ENCODE results near the gene LSM14A. TPM values are rescaled to one million over a fixed set of nuclear protein-coding genes. Genes with fewer than 3 reads are reported as not detected.

The LSM14A gene
- polyA plus RNA-seq, 2 of the 4 experiments (the other 2 are of a cell fraction) = 241 to 264 TPM

DNA sequence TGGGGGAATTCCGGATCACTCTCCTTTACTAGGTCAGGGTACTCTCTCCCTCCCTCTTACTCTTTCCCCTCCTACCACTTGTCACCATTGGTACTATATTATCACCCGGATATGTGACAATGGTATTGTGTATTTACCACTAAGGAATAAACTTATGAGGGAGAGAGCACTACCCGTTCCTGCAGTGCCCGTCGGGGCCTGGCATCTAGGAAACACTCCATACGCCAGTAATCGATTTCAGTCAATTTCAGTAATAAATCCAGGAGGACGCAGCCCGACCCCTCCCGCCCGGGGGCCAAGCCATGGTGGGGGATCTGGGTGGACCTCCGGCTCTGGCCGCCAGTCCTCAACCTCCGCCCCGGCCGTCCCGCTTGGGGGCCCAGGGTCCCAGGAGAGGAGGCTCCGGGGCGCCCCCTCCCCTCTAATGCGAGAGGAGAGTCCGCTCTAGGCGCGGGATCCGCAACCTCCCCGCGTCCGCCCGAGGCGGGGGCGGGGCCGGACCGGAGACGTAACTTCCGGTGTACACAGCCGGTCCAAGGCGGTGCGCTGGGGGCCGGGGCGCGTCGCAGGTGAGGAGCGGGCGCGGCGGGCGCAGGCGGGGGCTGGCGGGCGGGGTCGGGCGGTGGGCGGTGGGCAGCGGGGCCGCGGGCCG lies 81.9 kb downstream of the LSM14A start, which contains the start of gene GARRE1 (continued):
- peak; percentile 85 to 91; a peak in 3 of 5 replicates for TF ChIP-seq JUN (IDR thresholded peaks at IDR 0.05)
- no peak for TF ChIP-seq RCOR1 (IDR thresholded peaks at IDR 0.05; ENCODE audit: low read depth, low read length)
- peak; percentile 11; the same call in 1 of the 2 replicates for TF ChIP-seq MAZ (IDR thresholded peaks at IDR 0.05; ENCODE audit: borderline replicate concordance, low read depth, low read length)
- TF ChIP-seq, protein P1, sequence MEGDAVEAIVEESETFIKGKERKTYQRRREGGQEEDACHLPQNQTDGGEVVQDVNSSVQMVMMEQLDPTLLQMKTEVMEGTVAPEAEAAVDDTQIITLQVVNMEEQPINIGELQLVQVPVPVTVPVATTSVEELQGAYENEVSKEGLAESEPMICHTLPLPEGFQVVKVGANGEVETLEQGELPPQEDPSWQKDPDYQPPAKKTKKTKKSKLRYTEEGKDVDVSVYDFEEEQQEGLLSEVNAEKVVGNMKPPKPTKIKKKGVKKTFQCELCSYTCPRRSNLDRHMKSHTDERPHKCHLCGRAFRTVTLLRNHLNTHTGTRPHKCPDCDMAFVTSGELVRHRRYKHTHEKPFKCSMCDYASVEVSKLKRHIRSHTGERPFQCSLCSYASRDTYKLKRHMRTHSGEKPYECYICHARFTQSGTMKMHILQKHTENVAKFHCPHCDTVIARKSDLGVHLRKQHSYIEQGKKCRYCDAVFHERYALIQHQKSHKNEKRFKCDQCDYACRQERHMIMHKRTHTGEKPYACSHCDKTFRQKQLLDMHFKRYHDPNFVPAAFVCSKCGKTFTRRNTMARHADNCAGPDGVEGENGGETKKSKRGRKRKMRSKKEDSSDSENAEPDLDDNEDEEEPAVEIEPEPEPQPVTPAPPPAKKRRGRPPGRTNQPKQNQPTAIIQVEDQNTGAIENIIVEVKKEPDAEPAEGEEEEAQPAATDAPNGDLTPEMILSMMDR (IDR thresholded peaks at IDR 0.05) = 0 out of 3 replicates have a peak, but pooled peaks have one; percentile 15
- no peak for TF ChIP-seq HOXB13 (CRISPR knock-in tag; IDR thresholded peaks at IDR 0.05; ENCODE audit: low read depth)
- TF ChIP-seq FOXS1 (CRISPR knock-in tag; IDR thresholded peaks at IDR 0.05) = no peak
- TF ChIP-seq, protein P2, sequence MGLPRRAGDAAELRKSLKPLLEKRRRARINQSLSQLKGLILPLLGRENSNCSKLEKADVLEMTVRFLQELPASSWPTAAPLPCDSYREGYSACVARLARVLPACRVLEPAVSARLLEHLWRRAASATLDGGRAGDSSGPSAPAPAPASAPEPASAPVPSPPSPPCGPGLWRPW (IDR thresholded peaks at IDR 0.05) = no peak
- TF ChIP-seq SMC3 (IDR thresholded peaks at IDR 0.05) = 0 out of 3 replicates have a peak, but pooled peaks have one; percentile 13
- TF ChIP-seq ESRRA (IDR thresholded peaks at IDR 0.05; ENCODE audit: borderline replicate concordance, low read length) = no peak
- TF ChIP-seq, protein P3, sequence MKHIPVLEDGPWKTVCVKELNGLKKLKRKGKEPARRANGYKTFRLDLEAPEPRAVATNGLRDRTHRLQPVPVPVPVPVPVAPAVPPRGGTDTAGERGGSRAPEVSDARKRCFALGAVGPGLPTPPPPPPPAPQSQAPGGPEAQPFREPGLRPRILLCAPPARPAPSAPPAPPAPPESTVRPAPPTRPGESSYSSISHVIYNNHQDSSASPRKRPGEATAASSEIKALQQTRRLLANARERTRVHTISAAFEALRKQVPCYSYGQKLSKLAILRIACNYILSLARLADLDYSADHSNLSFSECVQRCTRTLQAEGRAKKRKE (CRISPR knock-in tag; IDR thresholded peaks at IDR 0.05; ENCODE audit: low read depth) = no peak
- TF ChIP-seq, protein P4, sequence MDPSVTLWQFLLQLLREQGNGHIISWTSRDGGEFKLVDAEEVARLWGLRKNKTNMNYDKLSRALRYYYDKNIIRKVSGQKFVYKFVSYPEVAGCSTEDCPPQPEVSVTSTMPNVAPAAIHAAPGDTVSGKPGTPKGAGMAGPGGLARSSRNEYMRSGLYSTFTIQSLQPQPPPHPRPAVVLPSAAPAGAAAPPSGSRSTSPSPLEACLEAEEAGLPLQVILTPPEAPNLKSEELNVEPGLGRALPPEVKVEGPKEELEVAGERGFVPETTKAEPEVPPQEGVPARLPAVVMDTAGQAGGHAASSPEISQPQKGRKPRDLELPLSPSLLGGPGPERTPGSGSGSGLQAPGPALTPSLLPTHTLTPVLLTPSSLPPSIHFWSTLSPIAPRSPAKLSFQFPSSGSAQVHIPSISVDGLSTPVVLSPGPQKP (IDR thresholded peaks at IDR 0.05; ENCODE audit: low read depth, low read length) = no peak
- no peak for TF ChIP-seq NFE2L2 (conservative IDR thresholded peaks at IDR 0.05; ENCODE audit: low read length)
- peak; percentile 29; the same call in 1 of the 2 replicates for TF ChIP-seq GATA3 (IDR thresholded peaks at IDR 0.05; ENCODE audit: borderline replicate concordance)
- TF ChIP-seq TFCP2L1 (CRISPR knock-in tag; IDR thresholded peaks at IDR 0.05) = no peak
- no peak for TF ChIP-seq RNF2 (IDR thresholded peaks at IDR 0.05; ENCODE audit: borderline replicate concordance, low read depth)
- no peak for TF ChIP-seq ZC3H11A (IDR thresholded peaks at IDR 0.05)
- TF ChIP-seq NPAS2 (CRISPR knock-in tag; IDR thresholded peaks at IDR 0.05; ENCODE audit: borderline replicate concordance) = no peak
- TF ChIP-seq CHD4 (IDR thresholded peaks at IDR 0.05; ENCODE audit: borderline replicate concordance) = no peak
- no peak for TF ChIP-seq ZSCAN20 (CRISPR knock-in tag; IDR thresholded peaks at IDR 0.05)

DNA sequence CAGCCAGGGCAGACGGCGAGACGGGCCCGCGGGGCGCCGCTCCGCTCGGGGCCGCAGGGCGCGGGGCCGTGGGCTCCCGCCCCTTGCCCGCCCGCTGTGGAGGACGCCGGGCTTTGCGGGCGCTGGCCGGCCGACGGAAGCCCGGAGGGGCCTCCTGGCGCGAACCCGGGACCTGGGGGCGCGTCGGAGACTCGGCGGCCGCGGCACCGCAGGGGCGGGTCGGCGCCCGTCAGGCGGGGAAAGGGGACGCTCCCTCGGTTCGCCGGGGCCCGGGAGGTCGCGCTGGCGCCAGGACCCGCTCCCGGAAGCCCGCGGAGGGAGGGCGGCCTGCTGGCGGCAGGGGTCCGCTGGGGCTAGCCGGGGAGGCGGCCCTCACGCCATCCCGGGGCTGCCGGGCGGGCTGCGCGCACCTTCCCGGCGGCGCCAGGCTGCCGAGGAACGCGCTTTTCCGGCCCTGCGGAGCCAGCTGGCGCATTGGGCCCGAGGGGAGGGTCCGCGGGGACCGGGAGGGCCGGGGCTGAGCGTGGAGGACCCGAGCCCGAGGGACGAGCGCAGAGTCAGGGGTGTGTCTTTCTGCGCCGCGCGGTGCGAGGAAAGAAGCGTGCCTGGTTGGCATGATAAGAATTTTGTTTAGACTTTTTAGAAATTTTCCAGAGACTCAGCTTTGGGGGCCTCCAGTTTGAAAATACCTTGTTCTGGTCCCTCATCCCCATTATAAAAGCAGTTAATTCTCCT lies 82.6 kb downstream of the LSM14A start:
- peak; percentile 69 to 84 for ATAC-seq
- CTCF ChIA-PET = interaction anchor here (0.6 kb wide), 1 partner anchor 18 kb away, joined by 3 read pairs; no protein-coding TSS in a partner anchor
- no peaks in the 10 kb centered on the region for H3K9me3 ChIP-seq
- FAIRE-seq = no peak
- peaks cover 16% of the 10 kb centered on the region for H3K4me1 ChIP-seq
- 3% methylated on average over 34 of the region's 88 CpGs for WGBS (ENCODE audit: missing lambda C conversion rate)
- TF ChIP-seq TFCP2L1 (CRISPR knock-in tag; IDR thresholded peaks at IDR 0.05) (peak; percentile 86), HOXB5 (CRISPR knock-in tag; IDR thresholded peaks at IDR 0.05) (0 out of 2 replicates have a peak, but pooled peaks have one; percentile 46), CBX2 (IDR thresholded peaks at IDR 0.05; ENCODE audit: borderline replicate concordance, low read depth) (no peak), TP53 (CRISPR knock-in tag; IDR thresholded peaks at IDR 0.05) (peak; percentile 60; the same call in 1 of the 2 replicates), JUN (IDR thresholded peaks at IDR 0.05) (peak; percentile 64 to 89; a peak in 4 of 5 replicates), HOXB13 (CRISPR knock-in tag; IDR thresholded peaks at IDR 0.05; ENCODE audit: low read depth) (0 out of 2 replicates have a peak, but pooled peaks have one; percentile 30), PHF8 (IDR thresholded peaks at IDR 0.05; ENCODE audit: borderline replicate concordance, low read depth) (peak; percentile 43; the same call in 1 of the 2 replicates), CBX8 (IDR thresholded peaks at IDR 0.05) (no peak)
- TF ChIP-seq, protein P5, sequence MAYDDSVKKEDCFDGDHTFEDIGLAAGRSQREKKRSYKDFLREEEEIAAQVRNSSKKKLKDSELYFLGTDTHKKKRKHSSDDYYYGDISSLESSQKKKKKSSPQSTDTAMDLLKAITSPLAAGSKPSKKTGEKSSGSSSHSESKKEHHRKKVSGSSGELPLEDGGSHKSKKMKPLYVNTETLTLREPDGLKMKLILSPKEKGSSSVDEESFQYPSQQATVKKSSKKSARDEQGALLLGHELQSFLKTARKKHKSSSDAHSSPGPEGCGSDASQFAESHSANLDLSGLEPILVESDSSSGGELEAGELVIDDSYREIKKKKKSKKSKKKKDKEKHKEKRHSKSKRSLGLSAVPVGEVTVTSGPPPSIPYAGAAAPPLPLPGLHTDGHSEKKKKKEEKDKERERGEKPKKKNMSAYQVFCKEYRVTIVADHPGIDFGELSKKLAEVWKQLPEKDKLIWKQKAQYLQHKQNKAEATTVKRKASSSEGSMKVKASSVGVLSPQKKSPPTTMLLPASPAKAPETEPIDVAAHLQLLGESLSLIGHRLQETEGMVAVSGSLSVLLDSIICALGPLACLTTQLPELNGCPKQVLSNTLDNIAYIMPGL (CRISPR knock-in tag; IDR thresholded peaks at IDR 0.05; ENCODE audit: borderline replicate concordance) = peak; percentile 35; the same call in 1 of the 2 replicates
- TF ChIP-seq, protein P6, sequence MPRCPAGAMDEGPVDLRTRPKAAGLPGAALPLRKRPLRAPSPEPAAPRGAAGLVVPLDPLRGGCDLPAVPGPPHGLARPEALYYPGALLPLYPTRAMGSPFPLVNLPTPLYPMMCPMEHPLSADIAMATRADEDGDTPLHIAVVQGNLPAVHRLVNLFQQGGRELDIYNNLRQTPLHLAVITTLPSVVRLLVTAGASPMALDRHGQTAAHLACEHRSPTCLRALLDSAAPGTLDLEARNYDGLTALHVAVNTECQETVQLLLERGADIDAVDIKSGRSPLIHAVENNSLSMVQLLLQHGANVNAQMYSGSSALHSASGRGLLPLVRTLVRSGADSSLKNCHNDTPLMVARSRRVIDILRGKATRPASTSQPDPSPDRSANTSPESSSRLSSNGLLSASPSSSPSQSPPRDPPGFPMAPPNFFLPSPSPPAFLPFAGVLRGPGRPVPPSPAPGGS (IDR thresholded peaks at IDR 0.05) = peak; percentile 42; the same call in 2 of the 3 replicates
- TF ChIP-seq, protein P7, sequence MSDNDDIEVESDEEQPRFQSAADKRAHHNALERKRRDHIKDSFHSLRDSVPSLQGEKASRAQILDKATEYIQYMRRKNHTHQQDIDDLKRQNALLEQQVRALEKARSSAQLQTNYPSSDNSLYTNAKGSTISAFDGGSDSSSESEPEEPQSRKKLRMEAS (IDR thresholded peaks at IDR 0.05) = peak; percentile 37
- H3K27ac ChIP-seq = peak overlapping the region; percentile 84 to 90
- peak overlapping the region; percentile 68 for H3K4me3 ChIP-seq
- peak overlapping the region; percentile 85 for H3K4me2 ChIP-seq
- POLR2A ChIA-PET = interaction anchor here (1.4 kb wide), 1 partner anchor 15 kb away, joined by 3 read pairs; no protein-coding TSS in a partner anchor
- peak; percentile 53 to 72 for DNase-seq (ENCODE audit: low read depth in 1 of 2, low spot score in 1 of 2)

Data from A549 (cell line).